Chondrocyte (in vitro differentiated cells): ENCODE measurements around the gene SCCPDH. TPM values are rescaled to one million over a fixed set of nuclear protein-coding genes. Genes with fewer than 3 reads are reported as not detected.

Experiments used
- DNase-seq: peaks from one replicate; pipeline ENCODE4 v3.0.0; 2021; ENCODE audit warnings: mixed read lengths, low spot score
- H3K27ac Mint-ChIP-seq: one replicate; pipeline ENCODE4 v1.8.0; 2021; ENCODE audit warnings: mild to moderate bottlenecking, moderate library complexity, mixed read lengths; ENCODE audit not compliant: unreplicated experiment
- H3K27me3 Mint-ChIP-seq: 2 replicates; pipeline ENCODE4 v1.8.0; 2021; ENCODE audit warnings: low read depth, mixed read lengths
- H3K36me3 Mint-ChIP-seq: 2 replicates; pipeline ENCODE4 v1.8.0; 2021; ENCODE audit warnings: low read depth, mixed read lengths
- H3K4me1 Mint-ChIP-seq: 2 replicates; pipeline ENCODE4 v1.8.0; 2021; ENCODE audit warnings: low read depth, mild to moderate bottlenecking, mixed read lengths
- H3K4me3 Mint-ChIP-seq: one replicate; pipeline ENCODE4 v1.8.0; 2021; ENCODE audit warnings: mild to moderate bottlenecking, moderate library complexity, mixed read lengths; ENCODE audit not compliant: unreplicated experiment
- H3K9me3 Mint-ChIP-seq: 2 replicates; pipeline ENCODE4 v1.8.0; 2021; ENCODE audit warnings: low read depth, mixed read lengths
- CTCF ChIP-seq: fragments of 200-600 bp; sonication (generic); IDR thresholded peaks from 2 replicates; pipeline ENCODE4 v1.5.0; 2021; ENCODE audit warnings: antibody characterized with exemption, mild to moderate bottlenecking, moderate library complexity
- total RNA-seq: library from RNA; stranded (reverse); gene quantifications from 3 replicates; pipeline ENCODE4 v1.2.1, GENCODE V29; 2021

Gene SCCPDH
- total RNA-seq, 1 donor from 2014 or later = 33.5 TPM

- Mint-ChIP-seq H3K36me3 (peaks cover 27% of the 10 kb centered on the region), H3K27me3 (no peaks in the 10 kb centered on the region), H3K4me1 (peaks cover 22% of the 10 kb centered on the region), H3K9me3 (no peaks in the 10 kb centered on the region), H3K4me3 (no peak overlapping the region), H3K27ac (no peak overlapping the region)
- DNase-seq = peak; percentile 44
- no peak for TF ChIP-seq CTCF
Measured at GRCh38 chr1:246780264-246780663, 56.1 kb downstream of the SCCPDH start.

- DNase-seq = peak; percentile 39
Measured at GRCh38 chr1:246781212-246781611, 57.0 kb downstream of the SCCPDH start.

GRCh38 chr1:246782120-246782900 lies 58.1 kb downstream of the SCCPDH start:
- H3K4me1 Mint-ChIP-seq = peaks cover 24% of the 10 kb centered on the region
- H3K4me3 Mint-ChIP-seq = no peak overlapping the region
- no peaks in the 10 kb centered on the region for H3K9me3 Mint-ChIP-seq
- peak overlapping the region; percentile 46 for H3K27ac Mint-ChIP-seq
- DNase-seq = peak; percentile 72
- peaks cover 15% of the 10 kb centered on the region for H3K36me3 Mint-ChIP-seq
- no peaks in the 10 kb centered on the region for H3K27me3 Mint-ChIP-seq
- no peak for TF ChIP-seq CTCF

More at GRCh38 chr1:246781212-246781611, 57.0 kb downstream of the SCCPDH start:
- peaks cover 24% of the 10 kb centered on the region for H3K4me1 Mint-ChIP-seq
- no peaks in the 10 kb centered on the region for H3K9me3 Mint-ChIP-seq
- peaks cover 20% of the 10 kb centered on the region for H3K36me3 Mint-ChIP-seq
- no peaks in the 10 kb centered on the region for H3K27me3 Mint-ChIP-seq
- no peak overlapping the region for H3K4me3 Mint-ChIP-seq
- no peak overlapping the region for H3K27ac Mint-ChIP-seq
- TF ChIP-seq CTCF = no peak

GRCh38 chr1:246784621-246785493 lies 60.6 kb downstream of the SCCPDH start:
- Mint-ChIP-seq H3K4me3 (peak overlapping the region; percentile 20), H3K27me3 (no peaks in the 10 kb centered on the region), H3K36me3 (peaks cover 10% of the 10 kb centered on the region), H3K4me1 (peaks cover 30% of the 10 kb centered on the region), H3K27ac (peak overlapping the region; percentile 61), H3K9me3 (no peaks in the 10 kb centered on the region)
- peak; percentile 68 for DNase-seq
- no peak for TF ChIP-seq CTCF

GRCh38 chr1:246785494-246786111 lies 61.4 kb downstream of the SCCPDH start:
- Mint-ChIP-seq H3K9me3 (no peaks in the 10 kb centered on the region), H3K4me3 (no peak overlapping the region), H3K36me3 (peaks cover 5% of the 10 kb centered on the region), H3K27ac (peak overlapping the region; percentile 61), H3K27me3 (no peaks in the 10 kb centered on the region), H3K4me1 (peaks cover 30% of the 10 kb centered on the region)
- peak; percentile 94 for DNase-seq
- TF ChIP-seq CTCF = no peak
